ENCODE measurements around the gene SF3B3. TPM values are rescaled to one million over a fixed set of nuclear protein-coding genes. Genes with fewer than 3 reads are reported as not detected.

The SF3B3 gene
- total RNA-seq, 1 donor = 142 TPM

DNA sequence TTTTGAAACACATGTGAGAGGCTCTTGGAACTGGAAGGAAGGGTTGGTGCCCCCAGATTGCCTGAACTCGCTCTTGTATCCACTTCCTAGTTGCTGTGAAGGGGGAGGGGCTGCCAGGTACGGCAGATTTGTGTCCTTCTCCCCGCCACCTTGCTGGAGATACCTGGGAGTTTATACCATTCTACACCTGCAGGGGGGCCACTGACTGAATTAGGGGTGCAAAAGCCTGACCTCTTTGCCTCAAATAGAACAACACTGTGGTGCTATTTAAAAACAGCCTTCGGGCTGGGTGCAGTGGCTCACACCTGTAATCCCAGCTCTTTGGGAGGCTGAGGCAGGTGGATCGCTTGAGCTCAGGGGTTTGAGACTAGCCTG is 87.6 kb downstream of the SF3B3 start:
- H3K9me3 ChIP-seq (ENCODE audit: low read depth, low read length) = no peaks in the 10 kb centered on the region
- H3K4me1 ChIP-seq (ENCODE audit: insufficient read depth, low read length) = no peaks in the 10 kb centered on the region
- no peak overlapping the region for H2AFZ ChIP-seq (ENCODE audit: low read length)
- H3K79me2 ChIP-seq (ENCODE audit: insufficient read depth, low read length) = no peaks in the 10 kb centered on the region
- H3K27me3 ChIP-seq (ENCODE audit: insufficient read depth, low read length) = no peaks in the 10 kb centered on the region
- DNase-seq (ENCODE audit: insufficient read length, low spot score, missing footprints) = no peak
- no peak overlapping the region for H3K4me3 ChIP-seq (ENCODE audit: insufficient read depth, low read length)
- no peak overlapping the region for H3K27ac ChIP-seq (ENCODE audit: low read depth, low read length)
- no peak overlapping the region for H3K4me2 ChIP-seq (ENCODE audit: insufficient read depth, low read length)
- H4K20me1 ChIP-seq (ENCODE audit: insufficient read depth, low read length) = no peaks in the 10 kb centered on the region
- TF ChIP-seq, protein P1, sequence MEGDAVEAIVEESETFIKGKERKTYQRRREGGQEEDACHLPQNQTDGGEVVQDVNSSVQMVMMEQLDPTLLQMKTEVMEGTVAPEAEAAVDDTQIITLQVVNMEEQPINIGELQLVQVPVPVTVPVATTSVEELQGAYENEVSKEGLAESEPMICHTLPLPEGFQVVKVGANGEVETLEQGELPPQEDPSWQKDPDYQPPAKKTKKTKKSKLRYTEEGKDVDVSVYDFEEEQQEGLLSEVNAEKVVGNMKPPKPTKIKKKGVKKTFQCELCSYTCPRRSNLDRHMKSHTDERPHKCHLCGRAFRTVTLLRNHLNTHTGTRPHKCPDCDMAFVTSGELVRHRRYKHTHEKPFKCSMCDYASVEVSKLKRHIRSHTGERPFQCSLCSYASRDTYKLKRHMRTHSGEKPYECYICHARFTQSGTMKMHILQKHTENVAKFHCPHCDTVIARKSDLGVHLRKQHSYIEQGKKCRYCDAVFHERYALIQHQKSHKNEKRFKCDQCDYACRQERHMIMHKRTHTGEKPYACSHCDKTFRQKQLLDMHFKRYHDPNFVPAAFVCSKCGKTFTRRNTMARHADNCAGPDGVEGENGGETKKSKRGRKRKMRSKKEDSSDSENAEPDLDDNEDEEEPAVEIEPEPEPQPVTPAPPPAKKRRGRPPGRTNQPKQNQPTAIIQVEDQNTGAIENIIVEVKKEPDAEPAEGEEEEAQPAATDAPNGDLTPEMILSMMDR (IDR thresholded peaks at IDR 0.05; ENCODE audit: extremely low read depth, low read depth, low read length) = no peak
- no peaks in the 10 kb centered on the region for H3K36me3 ChIP-seq (ENCODE audit: insufficient read depth, low read length)

DNA sequence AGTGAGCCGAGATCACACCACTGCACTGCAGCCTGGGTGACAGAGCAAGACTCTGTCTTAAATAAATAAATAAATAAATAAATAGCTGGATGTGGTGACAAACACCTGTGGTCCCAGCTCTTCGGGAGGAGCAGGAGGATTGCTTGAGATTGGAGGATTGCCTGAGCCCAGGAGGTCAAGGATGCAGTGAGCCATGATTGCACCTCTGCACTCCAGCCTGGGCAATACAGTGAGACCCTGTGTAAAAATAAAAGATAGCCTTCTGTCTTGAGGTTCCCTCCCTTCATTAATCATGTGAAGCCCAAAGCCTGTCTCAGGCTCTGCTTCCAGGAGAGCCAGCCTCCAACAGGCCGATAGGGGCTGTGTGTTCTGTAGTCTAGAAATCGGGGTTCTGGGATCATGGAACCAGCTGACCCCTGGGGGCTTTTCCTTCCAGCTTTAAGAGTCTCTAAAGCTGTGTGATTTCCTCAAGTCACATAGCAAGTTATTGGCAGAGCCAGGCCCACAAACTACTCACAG is 88.2 kb downstream of the SF3B3 start:
- Histone ChIP-seq H4K20me1 (ENCODE audit: insufficient read depth, low read length) (no peaks in the 10 kb centered on the region), H3K27ac (ENCODE audit: low read depth, low read length) (no peak overlapping the region), H2AFZ (ENCODE audit: low read length) (no peak overlapping the region), H3K36me3 (ENCODE audit: insufficient read depth, low read length) (no peaks in the 10 kb centered on the region), H3K9me3 (ENCODE audit: low read depth, low read length) (no peaks in the 10 kb centered on the region), H3K79me2 (ENCODE audit: insufficient read depth, low read length) (no peaks in the 10 kb centered on the region), H3K4me3 (ENCODE audit: insufficient read depth, low read length) (no peak overlapping the region), H3K27me3 (ENCODE audit: insufficient read depth, low read length) (no peaks in the 10 kb centered on the region), H3K4me1 (ENCODE audit: insufficient read depth, low read length) (no peaks in the 10 kb centered on the region), H3K4me2 (ENCODE audit: insufficient read depth, low read length) (no peak overlapping the region)
- TF ChIP-seq, protein P1 (IDR thresholded peaks at IDR 0.05; ENCODE audit: extremely low read depth, low read depth, low read length) = no peak
- DNase-seq (ENCODE audit: insufficient read length, low spot score, missing footprints) = no peak

DNA sequence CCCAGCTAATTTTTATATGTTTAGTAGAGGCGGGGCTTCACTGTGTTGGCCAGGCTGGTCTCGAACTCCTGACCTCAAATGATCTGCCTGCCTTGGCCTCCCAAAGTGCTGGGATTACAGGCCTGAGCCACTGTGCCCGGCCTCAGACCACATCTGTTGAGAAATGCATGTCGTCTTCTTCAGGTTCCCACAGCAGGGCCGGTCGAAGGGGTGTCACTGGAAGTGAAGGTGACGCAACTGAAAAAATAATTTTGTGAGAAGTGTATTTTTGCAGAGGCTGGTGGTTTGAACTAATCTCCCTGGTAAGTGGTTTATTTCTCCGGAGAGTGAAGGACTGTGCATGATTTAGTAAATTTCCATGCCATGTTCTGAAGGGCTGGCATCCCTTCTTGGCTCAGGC is 89.3 kb downstream of the SF3B3 start:
- Histone ChIP-seq H3K79me2 (ENCODE audit: insufficient read depth, low read length) (no peaks in the 10 kb centered on the region), H3K4me1 (ENCODE audit: insufficient read depth, low read length) (no peaks in the 10 kb centered on the region), H3K4me2 (ENCODE audit: insufficient read depth, low read length) (no peak overlapping the region), H2AFZ (ENCODE audit: low read length) (no peak overlapping the region), H3K27me3 (ENCODE audit: insufficient read depth, low read length) (no peaks in the 10 kb centered on the region), H3K9me3 (ENCODE audit: low read depth, low read length) (no peaks in the 10 kb centered on the region), H3K4me3 (ENCODE audit: insufficient read depth, low read length) (no peak overlapping the region), H4K20me1 (ENCODE audit: insufficient read depth, low read length) (no peaks in the 10 kb centered on the region), H3K27ac (ENCODE audit: low read depth, low read length) (no peak overlapping the region), H3K36me3 (ENCODE audit: insufficient read depth, low read length) (no peaks in the 10 kb centered on the region)
- TF ChIP-seq, protein P1 (IDR thresholded peaks at IDR 0.05; ENCODE audit: extremely low read depth, low read depth, low read length) = no peak
- DNase-seq (ENCODE audit: insufficient read length, low spot score, missing footprints) = no peak

DNA sequence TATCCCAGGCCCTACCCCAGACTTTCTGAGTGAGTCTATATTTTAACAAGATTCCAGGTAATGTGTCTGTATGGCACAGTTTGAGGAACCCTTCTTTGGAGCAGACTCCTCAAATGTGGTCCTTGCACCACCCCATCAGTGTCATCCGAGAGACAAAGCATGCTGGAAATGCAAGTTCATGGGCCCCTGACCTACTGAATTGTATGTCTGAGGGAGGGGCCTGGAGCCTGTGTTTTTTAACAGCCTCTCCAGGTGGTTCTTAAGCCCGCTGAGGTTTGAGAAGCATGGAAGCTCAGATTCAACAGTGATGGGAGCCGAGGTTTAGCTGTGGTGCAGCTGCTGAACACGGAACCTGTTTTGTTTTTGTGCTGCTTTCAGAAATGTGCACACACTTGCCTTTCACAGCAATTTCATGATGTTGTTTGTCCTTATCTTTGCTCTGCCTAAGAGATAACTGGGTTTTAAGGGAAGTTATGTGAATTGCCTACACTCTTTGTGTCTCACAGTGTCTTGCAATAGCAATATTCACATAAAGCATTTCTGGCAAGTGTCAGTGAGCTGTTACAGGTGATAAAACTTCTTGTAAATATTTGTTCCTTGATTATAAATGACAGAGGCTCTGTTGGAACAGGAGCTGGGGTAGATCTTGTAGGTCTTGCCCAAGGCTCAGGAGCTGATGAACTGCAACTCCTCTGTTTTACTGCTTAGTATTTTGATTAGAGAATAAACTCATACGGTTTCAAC is 90.8 kb downstream of the SF3B3 start:
- no peak for DNase-seq (ENCODE audit: insufficient read length, low spot score, missing footprints)
- Histone ChIP-seq H3K79me2 (ENCODE audit: insufficient read depth, low read length) (no peaks in the 10 kb centered on the region), H2AFZ (ENCODE audit: low read length) (no peak overlapping the region), H3K27me3 (ENCODE audit: insufficient read depth, low read length) (no peaks in the 10 kb centered on the region), H3K4me1 (ENCODE audit: insufficient read depth, low read length) (no peaks in the 10 kb centered on the region), H3K4me2 (ENCODE audit: insufficient read depth, low read length) (no peak overlapping the region), H3K9me3 (ENCODE audit: low read depth, low read length) (no peaks in the 10 kb centered on the region), H3K27ac (ENCODE audit: low read depth, low read length) (no peak overlapping the region), H3K4me3 (ENCODE audit: insufficient read depth, low read length) (no peak overlapping the region), H4K20me1 (ENCODE audit: insufficient read depth, low read length) (no peaks in the 10 kb centered on the region), H3K36me3 (ENCODE audit: insufficient read depth, low read length) (no peaks in the 10 kb centered on the region)
- TF ChIP-seq, protein P1 (IDR thresholded peaks at IDR 0.05; ENCODE audit: extremely low read depth, low read depth, low read length) = no peak
